Keratinocyte (primary cell): ENCODE measurements around the gene DHX38. TPM values are rescaled to one million over a fixed set of nuclear protein-coding genes. Genes with fewer than 3 reads are reported as not detected.

ENCODE experiments used
- DNase-seq: peaks from one replicate; pipeline ENCODE4 v3.0.0-alpha.2; 2011; ENCODE audit warnings: low read depth, missing footprints, low spot score
- FAIRE-seq: peaks from 2 replicates; lab custom pipeline; 2011; peaks lifted over from hg19 to GRCh38; lab: Jason Lieb, UNC
- H2AFZ ChIP-seq: 2 replicates; pipeline ENCODE4 v1.6.0; 2012; ENCODE audit warnings: low read length, control low read depth, inconsistent platforms; ENCODE audit not compliant: control insufficient read depth
- H3K27ac ChIP-seq: 2 replicates; pipeline ENCODE4 v1.5.1; 2011; ENCODE audit warnings: low read length; ENCODE audit not compliant: control insufficient read depth, insufficient read depth
- H3K27me3 ChIP-seq: 3 replicates; pipeline ENCODE4 v1.6.0; 2011; ENCODE audit warnings: low read length; ENCODE audit not compliant: control insufficient read depth, insufficient read depth; ENCODE audit errors: extremely low read depth
- H3K36me3 ChIP-seq, 2 experiments: 2 replicates in 1 of 2; 3 replicates in 1 of 2; pipeline ENCODE4 v1.5.1; 2011; ENCODE audit warnings: low read length in 2 of 2, mild to moderate bottlenecking in 1 of 2; ENCODE audit not compliant: control insufficient read depth in 2 of 2, insufficient read depth in 2 of 2; ENCODE audit errors: extremely low read depth in 1 of 2
- H3K4me1 ChIP-seq: 3 replicates; pipeline ENCODE4 v1.5.1; 2011; ENCODE audit warnings: low read length; ENCODE audit not compliant: control insufficient read depth, insufficient read depth; ENCODE audit errors: extremely low read depth
- H3K4me2 ChIP-seq: 3 replicates; pipeline ENCODE4 v1.6.0; 2011; ENCODE audit warnings: low read depth, low read length; ENCODE audit not compliant: control insufficient read depth, insufficient read depth; ENCODE audit errors: extremely low read depth
- H3K4me3 ChIP-seq, 3 experiments: fragments of 200-600 bp in 1 of 3; sonication (generic) in 1 of 3; 2 replicates in 2 of 3; 3 replicates in 1 of 3; pipeline ENCODE4 v1.5.1; 2011 to 2016; ENCODE audit warnings: low read length in 3 of 3, mild to moderate bottlenecking in 3 of 3, control low read depth in 2 of 3, inconsistent platforms in 1 of 3, low read depth in 1 of 3, mixed read lengths in 1 of 3, mixed run types in 1 of 3, moderate library complexity in 1 of 3; ENCODE audit not compliant: control insufficient read depth in 2 of 3, insufficient read depth in 2 of 3; ENCODE audit errors: extremely low read depth in 1 of 3
- H3K79me2 ChIP-seq: 2 replicates; pipeline ENCODE4 v1.6.0; 2012; ENCODE audit warnings: low read length; ENCODE audit not compliant: control insufficient read depth, insufficient read depth
- H3K9ac ChIP-seq: 3 replicates; pipeline ENCODE4 v1.6.0; 2011; ENCODE audit warnings: low read length; ENCODE audit not compliant: control insufficient read depth, insufficient read depth; ENCODE audit errors: extremely low read depth
- H3K9me1 ChIP-seq: 3 replicates; pipeline ENCODE4 v1.6.0; 2011; ENCODE audit warnings: low read length; ENCODE audit not compliant: control insufficient read depth, insufficient read depth; ENCODE audit errors: extremely low read depth
- H3K9me3 ChIP-seq: 2 replicates; pipeline ENCODE4 v1.5.1; 2012; ENCODE audit warnings: low read depth, low read length; ENCODE audit not compliant: control insufficient read depth
- H4K20me1 ChIP-seq: 3 replicates; pipeline ENCODE4 v1.6.0; 2011; ENCODE audit warnings: low read length; ENCODE audit not compliant: control insufficient read depth, insufficient read depth; ENCODE audit errors: extremely low read depth
- CTCF ChIP-seq, 3 experiments: IDR thresholded peaks in 1 of 3; conservative IDR thresholded peaks in 1 of 3; optimal IDR thresholded peaks in 1 of 3; 2 replicates in 2 of 3; 3 replicates in 1 of 3; pipeline versions ENCODE3 to v1.5.1; 2011; ENCODE audit warnings: low read length in 3 of 3, mild to moderate bottlenecking in 3 of 3, moderate library complexity in 2 of 3, control low read depth in 1 of 3, inconsistent platforms in 1 of 3; ENCODE audit not compliant: insufficient read depth in 2 of 3; ENCODE audit errors: extremely low read depth in 1 of 3
- EZH2 ChIP-seq: IDR thresholded peaks from one replicate; pipeline ENCODE4 v1.6.1; 2012; ENCODE audit warnings: inconsistent platforms, mild to moderate bottlenecking, low read length, moderate library complexity
- dilution Hi-C: fragments of 300-500 bp; cut with MboI; formaldehyde crosslinking; loops from one replicate; pipeline ENCODE4 v1.7.0; 2020; ENCODE audit warnings: low sequenced_read_pairs; ENCODE audit not compliant: extremely low pct_ligation_motif_present
- polyA plus RNA-seq, 5 experiments: library from polyadenylated mRNA; depleted of rRNA in 3 of 5; stranded (reverse) in 3 of 5; stranded (forward) in 1 of 5; unstranded in 1 of 5; fragments of >200 nt; gene quantifications; 1 replicate in 1 of 5; 2 replicates in 3 of 5; 3 replicates in 1 of 5; pipeline versions ENCODE4 v1.2.1 to v1.2.3, GENCODE V29; 2011 to 2012; ENCODE audit warnings: missing spikeins in 2 of 5, low read depth in 1 of 5, low replicate concordance in 1 of 5

DHX38 gene
- polyA plus RNA-seq, 1 donor (not counting 4 experiments of a cell fraction or from before 2014, with no cell fraction given): 25.9 TPM

- H3K9me1 ChIP-seq: no peaks in the 10 kb centered on the region
- no peaks in the 10 kb centered on the region for H3K9me3 ChIP-seq
- TF ChIP-seq EZH2: no peak
- no peak for TF ChIP-seq CTCF (optimal IDR thresholded peaks at IDR 0.05 in 1 of 3, IDR thresholded peaks at IDR 0.05 in 1 of 3, conservative IDR thresholded peaks at IDR 0.05 in 1 of 3; ENCODE audit: extremely low read depth in 1 of 3, insufficient read depth in 2 of 3, low read length in 3 of 3)
- H3K4me2 ChIP-seq: no peak overlapping the region
- no peaks in the 10 kb centered on the region for H3K27me3 ChIP-seq
- no peaks in the 10 kb centered on the region for H3K4me1 ChIP-seq
- H3K4me3 ChIP-seq: no peak overlapping the region
- no peak for DNase-seq
- no peak for FAIRE-seq
- dilution Hi-C loops: no loop called here
- H3K79me2 ChIP-seq: no peaks in the 10 kb centered on the region
- no peaks in the 10 kb centered on the region for H4K20me1 ChIP-seq
- no peaks in the 10 kb centered on the region for H3K36me3 ChIP-seq
- H3K9ac ChIP-seq: no peak overlapping the region
- H2AFZ ChIP-seq: no peak overlapping the region
- H3K27ac ChIP-seq: no peak overlapping the region
Measured at GRCh38 chr16:72120026-72120425, 26.4 kb downstream of the DHX38 start.

GRCh38 chr16:72122308-72122707, 28.7 kb downstream of the DHX38 start:
- dilution Hi-C loops: no loop called here
- no peak overlapping the region for H3K27ac ChIP-seq
- H3K4me3 ChIP-seq: no peak overlapping the region
- H3K36me3 ChIP-seq: no peaks in the 10 kb centered on the region
- H3K9me3 ChIP-seq: no peaks in the 10 kb centered on the region
- no peaks in the 10 kb centered on the region for H3K9me1 ChIP-seq
- H3K4me2 ChIP-seq: no peak overlapping the region
- no peaks in the 10 kb centered on the region for H4K20me1 ChIP-seq
- FAIRE-seq (no peak), DNase-seq (no peak)
- H3K79me2 ChIP-seq: no peaks in the 10 kb centered on the region
- H3K9ac ChIP-seq: no peak overlapping the region
- H3K27me3 ChIP-seq: no peaks in the 10 kb centered on the region
- no peak overlapping the region for H2AFZ ChIP-seq
- H3K4me1 ChIP-seq: no peaks in the 10 kb centered on the region
- TF ChIP-seq EZH2 (no peak), CTCF (optimal IDR thresholded peaks at IDR 0.05 in 1 of 3, IDR thresholded peaks at IDR 0.05 in 1 of 3, conservative IDR thresholded peaks at IDR 0.05 in 1 of 3; ENCODE audit: extremely low read depth in 1 of 3, insufficient read depth in 2 of 3, low read length in 3 of 3) (no peak)
